Small intestine (tissue), 7 donors: Measurements from ENCODE around the gene PPP3CA. TPM values are rescaled to one million over a fixed set of nuclear protein-coding genes. Genes with fewer than 3 reads are reported as not detected.
A peak's percentile ranks its signal among the peaks of the same experiment; 100 is the strongest.

Experiments
- DNase-seq, 2 donors: peaks; one replicate each; pipeline versions ENCODE4 v3.0.0 to v3.0.0-alpha.2; 2013
- FAIRE-seq: peaks from 2 replicates; lab custom pipeline; 2012; peaks lifted over from hg19 to GRCh38; lab: Jason Lieb, UNC
- H3K27ac ChIP-seq, 3 donors: one replicate each; pipeline ENCODE4 v1.5.1; 2013; ENCODE audit warnings: low read length in 2 of 3, mild to moderate bottlenecking in 2 of 3, control low read depth in 1 of 3, inconsistent platforms in 1 of 3, low read depth in 1 of 3, moderate library complexity in 1 of 3
- H3K27me3 ChIP-seq, 3 donors: one replicate each; pipeline ENCODE4 v1.6.1; 2013; ENCODE audit warnings: low read length in 3 of 3, inconsistent platforms in 1 of 3; ENCODE audit not compliant: control insufficient read depth in 3 of 3, insufficient read depth in 3 of 3
- H3K36me3 ChIP-seq, 3 donors: one replicate each; pipeline ENCODE4 v1.6.1; 2013; ENCODE audit warnings: low read length in 3 of 3, inconsistent platforms in 1 of 3, low read depth in 1 of 3, mild to moderate bottlenecking in 1 of 3, moderate library complexity in 1 of 3; ENCODE audit not compliant: control insufficient read depth in 3 of 3, insufficient read depth in 2 of 3
- H3K4me1 ChIP-seq, 3 donors: one replicate each; pipeline ENCODE4 v1.6.1; 2013; ENCODE audit warnings: low read length in 2 of 3, inconsistent platforms in 1 of 3, low read depth in 1 of 3, mild to moderate bottlenecking in 1 of 3, moderate library complexity in 1 of 3; ENCODE audit not compliant: control insufficient read depth in 3 of 3, insufficient read depth in 2 of 3
- H3K4me3 ChIP-seq, 3 donors: one replicate each; pipeline ENCODE4 v1.5.1; 2013; ENCODE audit warnings: low read length in 3 of 3, control low read depth in 1 of 3, inconsistent platforms in 1 of 3, low read depth in 1 of 3, mild to moderate bottlenecking in 1 of 3, moderate library complexity in 1 of 3
- H3K9me3 ChIP-seq, 2 donors: one replicate each; pipeline ENCODE4 v1.6.1; 2013; ENCODE audit warnings: low read depth in 1 of 2, low read length in 1 of 2; ENCODE audit not compliant: control insufficient read depth in 2 of 2, insufficient read depth in 1 of 2
- WGBS, 3 donors: extraction: QIAGEN DNeasy Blood & Tissue Kit; methylation state at CpG; one replicate each; pipeline ENCODE4 v1.1.7; 2013; 5-methylcytosine and 5-hydroxymethylcytosine counted together
- polyA plus RNA-seq, 4 donors: library from polyadenylated mRNA; stranded (reverse) in 3 of 4; unstranded in 1 of 4; fragments of 200-250 nt in 3 of 4; fragments of 120-200 nt in 1 of 4; gene quantifications; one replicate each; pipeline versions ENCODE4 v1.2.1 to v1.2.3, GENCODE V29; 2013
- donor health status: healthy with polysubstance abuse.
- donor health status: control.
- donor health status: control.
- donor health status: Bipolar disorder and iron deficiency.
- donor health status: healthy.

PPP3CA gene
- polyA plus RNA-seq, 4 donors = 8.9 to 23.8 (median 11.2) TPM

GRCh38 chr4:101345596-101346350 is 1.6 kb downstream of the PPP3CA start:
- no peaks in the 10 kb centered on the region for H3K27me3 ChIP-seq
- peaks cover 1 to 23% (median 7%) of the 10 kb centered on the region in 3 donors for H3K4me1 ChIP-seq
- FAIRE-seq (no peak), DNase-seq (peak; percentile 20 to 53)
- H3K36me3 ChIP-seq = no peaks in the 10 kb centered on the region
- no peaks in the 10 kb centered on the region for H3K9me3 ChIP-seq
- WGBS, 3 donors = 1 to 2% (median 1%) methylated on average over 18 to 45 of the region's 45 CpGs
- peak overlapping the region; percentile 71 to 95 (median 72) for H3K4me3 ChIP-seq
- H3K27ac ChIP-seq = peak overlapping the region in 2 of 3 donors; percentile 51 to 52

DNA sequence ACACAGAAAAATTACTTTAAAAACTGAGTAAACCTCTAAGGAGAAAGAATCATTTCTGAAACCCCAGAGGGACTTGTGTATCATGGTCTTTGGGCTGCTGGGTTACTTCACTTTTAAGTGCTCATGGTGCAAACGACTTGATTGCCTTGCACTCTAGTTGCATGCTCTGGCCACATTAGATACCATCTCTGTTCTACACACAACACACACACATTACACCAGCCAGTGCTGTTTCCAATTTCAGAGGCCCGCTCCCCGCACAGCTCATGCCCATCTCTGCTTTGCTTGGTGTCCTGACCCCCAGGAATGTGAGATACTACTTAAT is 2.1 kb downstream of the PPP3CA start:
- Histone ChIP-seq H3K27me3 (no peaks in the 10 kb centered on the region), H3K9me3 (no peaks in the 10 kb centered on the region), H3K4me1 (peaks cover 1 to 23% (median 7%) of the 10 kb centered on the region in 3 donors), H3K4me3 (peak overlapping the region; percentile 71 to 95 (median 72)), H3K27ac (peak overlapping the region in 1 of 3 donors; percentile 52), H3K36me3 (no peaks in the 10 kb centered on the region)
- WGBS, 3 donors = 18 to 29% (median 29%) methylated on average over 3 of the region's 3 CpGs
- FAIRE-seq (no peak), DNase-seq (peak in 1 of 2 donors; percentile 20)

DNA sequence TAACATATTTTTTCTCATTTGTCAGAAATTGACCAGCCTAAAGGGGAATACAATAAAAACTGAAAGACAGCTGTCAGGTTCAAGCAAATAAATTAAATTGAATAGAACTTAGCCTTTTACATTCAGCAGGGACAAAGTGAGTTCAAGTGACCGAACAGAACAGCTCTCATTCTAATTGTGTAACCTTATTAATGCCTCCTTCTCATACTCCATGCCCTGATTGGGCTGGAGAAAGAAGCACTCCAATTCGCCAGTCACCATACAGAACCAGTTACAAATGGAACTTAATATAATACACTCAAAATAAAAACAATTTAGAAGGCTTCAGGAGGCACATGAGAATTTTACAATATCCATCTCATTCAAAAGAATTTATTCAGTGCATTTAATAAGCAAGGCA is 8.0 kb downstream of the PPP3CA start:
- Histone ChIP-seq H3K36me3 (no peaks in the 10 kb centered on the region), H3K27ac (no peak overlapping the region), H3K9me3 (no peaks in the 10 kb centered on the region), H3K4me3 (no peak overlapping the region), H3K27me3 (no peaks in the 10 kb centered on the region), H3K4me1 (peaks cover 4 to 6% (median 5%) of the 10 kb centered on the region in 3 donors)
- no peak for DNase-seq
- 92 to 97% (median 94%) methylated on average over 2 of the region's 2 CpGs for WGBS, 3 donors
- FAIRE-seq = no peak

- Histone ChIP-seq H3K9me3 (no peaks in the 10 kb centered on the region), H3K4me1 (peaks cover 4 to 6% (median 5%) of the 10 kb centered on the region in 3 donors), H3K36me3 (no peaks in the 10 kb centered on the region), H3K27me3 (no peaks in the 10 kb centered on the region), H3K4me3 (no peak overlapping the region), H3K27ac (no peak overlapping the region)
- FAIRE-seq (no peak), DNase-seq (no peak)
- WGBS, 3 donors = 90 to 93% (median 92%) methylated on average over 4 of the region's 4 CpGs
Observed at GRCh38 chr4:101337688-101338087, 9.6 kb downstream of the PPP3CA start.

DNA sequence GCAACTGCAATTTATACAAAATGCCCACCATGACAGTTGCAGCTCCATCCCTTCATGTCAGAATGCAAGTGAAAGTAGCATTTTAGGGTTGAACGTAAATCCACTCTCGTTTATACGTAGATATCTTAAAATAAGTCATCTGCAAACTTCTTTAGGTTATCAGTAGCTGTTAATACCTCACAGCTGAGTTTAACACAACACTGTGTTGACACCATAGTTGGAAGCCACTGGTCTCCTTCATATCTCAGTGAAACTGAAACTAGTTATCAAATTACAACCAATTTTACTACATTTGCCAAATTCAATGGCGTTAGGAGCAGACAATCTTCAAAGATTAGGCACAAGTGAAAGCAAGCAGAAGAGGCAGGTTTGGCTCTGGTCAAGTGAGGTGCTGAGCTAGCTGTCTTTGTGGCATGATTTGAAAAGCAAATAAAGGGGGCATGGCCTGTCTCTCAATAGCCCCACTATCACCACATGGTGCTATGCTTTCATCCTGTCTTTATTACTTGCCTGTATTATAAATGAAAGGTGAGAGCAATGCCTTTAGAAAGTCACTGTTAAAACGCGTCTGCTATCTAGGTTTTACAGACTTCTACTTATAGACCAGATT is 12.3 kb downstream of the PPP3CA start:
- Histone ChIP-seq H3K36me3 (no peaks in the 10 kb centered on the region), H3K4me1 (peaks cover 4 to 6% (median 5%) of the 10 kb centered on the region in 3 donors), H3K27me3 (no peaks in the 10 kb centered on the region), H3K27ac (no peak overlapping the region), H3K9me3 (no peaks in the 10 kb centered on the region), H3K4me3 (no peak overlapping the region)
- 12 to 46% (median 20%) methylated on average over 6 of the region's 6 CpGs for WGBS, 3 donors
- DNase-seq (peak; percentile 7 to 30), FAIRE-seq (no peak)

GRCh38 chr4:101332424-101332823 is 14.9 kb downstream of the PPP3CA start:
- Histone ChIP-seq H3K36me3 (no peaks in the 10 kb centered on the region), H3K27me3 (no peaks in the 10 kb centered on the region), H3K4me1 (peaks cover 4 to 8% (median 5%) of the 10 kb centered on the region in 3 donors), H3K27ac (no peak overlapping the region), H3K9me3 (no peaks in the 10 kb centered on the region), H3K4me3 (no peak overlapping the region)
- DNase-seq (no peak), FAIRE-seq (no peak)
- 91% methylated on average over 4 of the region's 4 CpGs for WGBS, 3 donors

DNA sequence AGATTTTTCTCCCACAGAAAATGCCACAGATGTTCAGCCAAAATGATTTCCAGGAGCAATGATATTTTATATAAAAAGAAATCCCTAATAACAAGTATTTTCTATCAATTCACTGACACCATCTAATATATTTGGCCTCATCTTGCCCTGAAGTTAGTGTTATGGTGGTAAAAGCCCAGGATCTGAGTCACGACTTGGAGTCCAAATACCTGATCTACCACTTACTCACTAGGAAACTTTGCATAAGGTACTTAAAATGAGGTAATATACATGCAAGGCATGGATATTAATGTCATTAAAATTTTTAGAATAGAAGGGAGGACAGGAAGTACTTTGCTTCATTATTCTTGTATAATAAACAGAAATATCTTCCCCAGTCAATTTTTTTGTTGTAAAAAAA is 16.3 kb downstream of the PPP3CA start:
- 91 to 94% (median 92%) methylated on average over 1 of the region's 1 CpG for WGBS, 3 donors
- H3K27me3 ChIP-seq = no peaks in the 10 kb centered on the region
- peaks cover 4 to 8% (median 5%) of the 10 kb centered on the region in 3 donors for H3K4me1 ChIP-seq
- H3K36me3 ChIP-seq = no peaks in the 10 kb centered on the region
- no peak overlapping the region for H3K4me3 ChIP-seq
- no peak overlapping the region for H3K27ac ChIP-seq
- DNase-seq (no peak), FAIRE-seq (no peak)
- H3K9me3 ChIP-seq = no peaks in the 10 kb centered on the region

DNA sequence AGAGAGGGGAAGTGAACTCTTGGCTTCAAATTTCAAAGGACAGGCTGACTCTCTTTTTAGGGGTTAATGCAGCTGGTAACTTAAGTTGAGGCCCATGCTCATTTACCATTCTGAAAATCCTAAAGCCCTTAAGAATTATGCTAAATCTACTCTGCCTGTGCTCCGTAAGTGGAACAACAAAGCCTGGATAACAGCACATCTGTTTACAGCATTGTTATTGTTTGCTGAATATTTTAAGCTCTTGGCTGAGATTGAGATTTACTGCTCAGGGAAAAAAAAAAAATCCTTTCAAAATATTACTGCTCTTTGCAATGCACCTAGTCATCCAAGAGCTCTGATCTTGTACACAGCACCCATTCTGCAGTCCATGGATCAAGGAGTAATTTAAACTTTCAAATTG is 17.7 kb downstream of the PPP3CA start:
- no peak overlapping the region for H3K4me3 ChIP-seq
- no peak for FAIRE-seq
- no peak overlapping the region for H3K27ac ChIP-seq
- no peaks in the 10 kb centered on the region for H3K27me3 ChIP-seq
- WGBS, 3 donors = 77 to 88% (median 87%) methylated on average over 1 of the region's 1 CpG
- no peaks in the 10 kb centered on the region for H3K9me3 ChIP-seq
- no peak for DNase-seq
- H3K4me1 ChIP-seq = peaks cover 0 to 3% (median 0%) of the 10 kb centered on the region in 3 donors
- H3K36me3 ChIP-seq = peaks cover 0 to 2% (median 0%) of the 10 kb centered on the region in 3 donors
